ENCODE data around the gene BAD.

Gene BAD

DNA sequence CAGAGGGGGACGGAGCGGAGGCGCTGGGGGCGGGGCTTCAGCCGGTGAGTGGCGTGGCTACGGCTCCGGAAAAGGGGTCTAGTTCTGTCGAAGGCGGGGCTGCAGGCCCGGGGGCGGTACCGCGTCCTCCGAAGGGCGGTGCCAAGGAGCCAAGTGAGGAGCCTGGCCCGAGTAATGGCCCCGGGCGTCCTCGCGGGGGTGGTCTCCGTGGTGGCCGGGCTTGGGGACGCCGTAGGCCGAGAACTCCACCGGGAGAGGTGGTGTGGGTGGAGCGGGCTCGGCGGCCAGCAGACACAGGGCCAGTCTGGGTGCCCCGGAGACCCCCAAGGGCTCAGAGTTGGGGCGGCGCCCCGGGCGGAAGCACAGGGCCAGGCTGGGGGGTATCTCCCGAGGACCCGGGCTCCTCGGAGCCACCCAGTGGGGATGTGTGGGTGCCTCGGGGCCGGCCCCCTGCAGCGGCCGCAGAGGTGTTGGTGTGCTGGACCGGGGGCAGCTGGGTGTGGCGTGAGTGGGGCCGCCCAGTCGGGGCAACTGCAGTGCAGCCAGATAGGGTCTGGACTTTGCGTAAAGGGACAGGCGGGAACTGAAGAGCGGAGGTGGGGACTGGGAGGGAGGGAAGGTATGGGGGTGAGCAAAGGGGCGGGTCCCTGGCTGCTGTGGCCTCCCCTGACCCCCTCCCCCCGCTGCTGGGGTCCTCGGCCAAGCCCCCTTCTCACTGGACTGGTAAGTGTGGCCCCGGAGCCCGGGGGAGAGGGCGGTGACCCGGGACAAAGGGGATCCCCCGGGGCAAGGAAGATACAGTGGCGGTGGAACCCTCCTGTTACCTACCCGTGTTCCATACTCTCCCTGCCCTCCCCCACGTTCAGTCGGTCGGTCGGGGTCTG, 42.7 kb downstream of the BAD start:
- DNase-seq, result no peak

DNA sequence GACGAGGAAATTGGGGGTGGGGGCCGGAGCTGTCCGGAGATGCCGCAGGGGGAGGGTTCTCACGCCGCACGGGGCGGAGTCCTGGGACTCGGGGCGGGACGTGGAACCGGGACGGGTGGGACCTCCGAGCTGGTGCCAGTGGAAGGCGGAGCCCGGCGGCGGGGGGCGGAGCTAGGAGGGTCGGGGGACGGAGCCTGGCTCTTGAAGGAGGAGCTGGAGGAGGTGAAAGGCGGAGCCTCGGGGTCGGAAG, 43.3 kb downstream of the BAD start:
- peak; percentile 100 for DNase-seq

DNA sequence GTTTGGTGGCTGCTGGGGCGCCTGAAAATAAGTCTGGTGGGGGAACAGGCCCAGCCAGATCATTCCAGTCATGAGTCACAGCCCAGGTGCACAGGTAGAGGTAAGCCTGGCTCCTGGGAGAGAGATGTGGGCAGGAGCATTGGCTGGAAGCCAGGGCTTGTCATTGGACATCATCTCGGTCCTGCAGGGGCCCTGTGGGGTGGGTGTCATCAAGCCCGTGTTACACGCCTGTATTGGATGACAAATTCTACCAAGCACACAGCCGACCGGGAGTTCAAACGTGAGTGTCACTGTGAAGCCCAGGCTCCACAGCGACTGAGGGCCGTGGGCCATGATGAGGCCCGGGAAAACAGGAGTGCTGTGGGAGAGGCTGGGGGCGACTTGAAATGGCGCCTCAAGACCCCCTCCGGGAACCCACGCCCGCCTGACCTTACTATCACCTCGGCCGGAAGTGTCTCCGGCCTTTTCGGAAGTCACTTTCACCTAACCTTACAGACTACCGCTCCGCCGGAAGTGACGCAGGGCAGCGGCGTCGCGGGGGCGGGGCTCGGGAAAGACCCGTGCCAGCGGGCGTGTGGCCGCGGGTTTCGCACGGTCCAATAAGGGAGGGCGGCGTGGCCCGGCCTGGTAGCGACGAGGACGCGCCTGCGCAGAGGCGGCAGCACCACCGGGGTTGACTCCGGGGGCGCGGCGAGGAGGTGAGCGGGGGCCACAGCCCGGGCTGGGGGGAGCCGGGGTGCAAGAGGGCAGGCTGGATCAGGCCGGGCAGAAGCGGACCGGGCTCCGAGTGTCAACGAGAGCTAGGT, 43.8 kb downstream of the BAD start, which contains the start of gene FKBP2:
FKBP2 (plus strand) TSS at position 661 of the 806 bp plus-strand sequence. CDS start 1,293 bp downstream, outside the sequence.
- DNase-seq, result peak; percentile 98

DNA sequence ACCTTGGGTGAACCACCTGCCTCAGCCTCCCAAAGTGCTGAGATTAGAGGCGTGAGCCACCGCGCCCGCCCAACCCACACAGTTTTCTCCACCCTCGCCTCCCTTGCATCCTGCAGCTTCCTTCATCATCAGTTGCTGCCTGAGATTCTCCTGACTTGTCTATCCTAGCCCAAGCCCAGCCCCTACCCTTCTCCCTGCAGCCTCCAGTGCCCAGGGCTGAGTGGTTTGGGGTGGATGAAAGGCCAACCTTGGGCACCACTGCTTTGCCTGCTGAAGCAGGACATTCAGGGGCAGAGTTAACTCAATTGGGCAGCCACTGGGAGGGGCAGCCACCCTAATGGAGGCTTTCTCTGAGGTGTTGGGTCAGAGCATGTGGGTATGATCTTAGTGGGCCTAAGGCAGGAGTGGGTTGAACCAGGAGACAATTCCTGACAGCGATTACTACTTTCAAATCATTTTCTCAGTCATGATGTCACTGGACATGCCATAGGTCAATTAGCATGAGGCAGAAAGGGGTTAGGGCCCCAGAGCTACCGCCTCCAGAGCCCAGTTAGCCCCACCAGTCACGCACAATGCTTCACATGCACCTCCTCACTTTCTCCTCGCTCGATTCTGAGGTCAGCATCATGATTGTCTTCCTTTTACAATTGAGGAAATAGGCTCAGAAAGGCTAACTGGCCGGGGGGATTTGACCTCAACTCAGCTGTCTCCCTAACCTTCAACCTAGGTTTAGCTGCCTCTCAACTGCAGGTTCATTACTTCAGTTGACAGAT, 44.6 kb downstream of the BAD start:
- DNase-seq, result no peak

DNA sequence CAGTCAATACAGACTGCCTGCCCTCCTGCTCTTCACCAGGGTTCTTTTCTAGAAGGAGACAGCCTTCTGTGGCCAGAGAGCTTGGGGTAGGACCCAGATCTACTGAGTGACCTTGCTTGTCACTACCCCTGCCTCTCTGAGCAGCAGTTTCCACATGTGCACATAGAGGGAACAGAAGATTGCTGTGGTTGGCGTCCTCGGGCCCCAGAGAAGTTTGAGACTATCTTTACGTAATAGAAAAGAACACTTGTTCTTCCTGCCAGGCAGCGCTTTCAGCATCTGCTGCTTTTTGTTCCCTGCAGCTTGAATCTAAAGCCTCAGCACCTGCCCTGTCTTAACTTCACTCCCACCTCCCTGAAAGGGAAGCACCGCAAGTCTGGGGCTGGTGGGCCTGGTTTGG, 45.5 kb downstream of the BAD start:
- DNase-seq, result no peak

DNA sequence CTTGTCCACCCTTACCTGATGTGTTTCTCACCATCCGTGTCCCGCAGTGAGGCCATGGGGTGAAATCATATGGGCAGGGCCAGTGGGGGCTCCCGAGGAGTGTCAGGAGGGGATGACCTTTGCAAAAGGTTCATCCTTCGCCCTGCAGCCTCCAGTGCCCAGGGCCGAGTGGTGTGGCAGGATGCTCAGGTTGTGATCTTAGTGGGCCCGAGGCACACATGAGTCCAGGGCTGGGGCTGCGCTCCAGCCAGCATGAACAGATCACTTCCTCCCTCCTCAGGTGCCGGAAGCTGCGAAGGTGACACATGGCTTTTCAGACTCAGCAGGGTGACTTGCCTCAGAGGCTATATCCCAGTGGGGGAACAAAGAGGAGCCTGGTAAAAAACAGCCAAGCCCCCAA, 46.4 kb downstream of the BAD start:
- no peak for DNase-seq

DNA sequence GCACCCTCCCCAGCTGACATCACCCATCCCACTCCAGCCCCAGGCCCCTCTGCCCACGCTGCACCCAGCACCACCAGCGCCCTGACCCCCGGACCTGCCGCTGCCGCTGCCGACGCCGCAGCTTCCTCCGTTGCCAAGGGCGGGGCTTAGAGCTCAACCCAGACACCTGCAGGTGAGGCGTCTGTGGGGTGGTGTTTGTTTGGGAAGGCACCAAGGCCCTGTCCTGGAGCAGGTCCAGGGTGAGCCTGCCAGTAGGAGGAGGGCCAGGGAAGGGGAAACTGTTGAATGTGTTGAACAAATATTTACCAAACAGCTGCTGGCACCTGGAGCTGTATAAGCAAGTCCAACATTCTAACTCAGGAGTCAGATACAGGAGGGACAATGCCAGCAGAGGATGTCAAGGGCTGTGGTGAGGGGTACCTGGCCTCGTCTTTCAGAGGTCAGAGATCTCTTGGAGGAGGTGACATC, 46.9 kb downstream of the BAD start:
- no peak for DNase-seq

DNA sequence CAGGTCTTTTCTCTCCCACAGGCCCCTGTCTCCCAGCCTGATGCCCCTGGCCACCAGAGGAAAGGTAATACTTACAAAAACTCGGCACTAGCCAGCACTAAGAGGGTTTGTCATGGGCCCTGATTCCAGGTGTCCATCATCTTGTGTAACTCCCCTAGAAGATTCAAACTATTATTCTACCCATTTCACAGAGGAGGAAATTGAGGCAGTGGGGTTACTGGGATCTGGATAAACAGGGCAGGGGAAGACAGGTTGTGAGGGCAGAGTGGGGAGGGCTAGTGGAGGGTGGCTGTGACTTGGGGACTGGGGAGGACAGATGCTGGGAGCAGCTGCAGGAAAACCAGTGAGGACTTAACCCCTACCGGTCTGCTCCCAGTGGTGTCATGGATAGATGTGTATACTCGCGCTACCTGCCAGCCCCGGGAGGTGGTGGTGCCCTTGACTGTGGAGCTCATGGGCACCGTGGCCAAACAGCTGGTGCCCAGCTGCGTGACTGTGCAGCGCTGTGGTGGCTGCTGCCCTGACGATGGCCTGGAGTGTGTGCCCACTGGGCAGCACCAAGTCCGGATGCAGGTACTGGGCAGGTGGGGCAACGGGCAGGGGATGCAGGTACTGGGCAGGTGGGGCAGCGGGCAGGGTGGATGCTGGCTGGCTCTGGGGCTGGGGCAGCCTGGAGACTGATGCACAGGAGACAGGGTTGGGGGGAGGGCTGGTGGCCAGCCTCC, 48.9 kb downstream of the BAD start:
- no peak for DNase-seq

DNA sequence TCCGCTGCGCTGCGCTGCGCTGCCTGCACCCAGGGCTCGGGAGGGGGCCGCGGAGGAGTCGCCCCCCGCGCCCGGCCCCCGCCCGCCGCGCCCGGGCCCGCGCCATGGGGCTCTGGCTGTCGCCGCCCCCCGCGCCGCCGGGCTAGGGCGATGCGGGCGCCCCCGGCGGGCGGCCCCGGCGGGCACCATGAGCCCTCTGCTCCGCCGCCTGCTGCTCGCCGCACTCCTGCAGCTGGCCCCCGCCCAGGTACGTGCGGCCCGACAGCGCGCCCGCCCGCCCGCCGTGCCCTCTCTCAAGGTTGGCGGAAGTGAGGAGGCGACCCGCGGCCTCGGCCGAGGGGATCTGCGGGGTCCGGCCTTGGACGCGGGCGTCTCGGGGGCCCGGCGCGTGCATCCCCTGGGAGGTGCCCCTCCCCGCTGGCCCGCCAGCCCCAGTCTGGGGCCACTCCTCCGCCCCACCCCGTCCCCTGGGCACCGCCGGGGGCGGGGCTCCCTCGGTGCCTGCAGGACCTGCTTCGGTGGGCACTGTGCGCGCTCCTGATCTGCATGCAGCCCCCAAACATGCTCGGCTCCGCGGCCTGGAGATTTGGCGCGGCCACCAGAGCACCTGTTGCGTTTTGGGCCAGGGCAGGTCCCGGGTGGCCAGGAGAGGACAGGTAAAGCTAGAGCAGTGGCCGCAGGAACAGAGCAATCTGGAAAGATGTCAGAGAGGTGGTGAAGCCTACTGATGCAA, 49.7 kb downstream of the BAD start:
- DNase-seq, result peak; percentile 35

DNA sequence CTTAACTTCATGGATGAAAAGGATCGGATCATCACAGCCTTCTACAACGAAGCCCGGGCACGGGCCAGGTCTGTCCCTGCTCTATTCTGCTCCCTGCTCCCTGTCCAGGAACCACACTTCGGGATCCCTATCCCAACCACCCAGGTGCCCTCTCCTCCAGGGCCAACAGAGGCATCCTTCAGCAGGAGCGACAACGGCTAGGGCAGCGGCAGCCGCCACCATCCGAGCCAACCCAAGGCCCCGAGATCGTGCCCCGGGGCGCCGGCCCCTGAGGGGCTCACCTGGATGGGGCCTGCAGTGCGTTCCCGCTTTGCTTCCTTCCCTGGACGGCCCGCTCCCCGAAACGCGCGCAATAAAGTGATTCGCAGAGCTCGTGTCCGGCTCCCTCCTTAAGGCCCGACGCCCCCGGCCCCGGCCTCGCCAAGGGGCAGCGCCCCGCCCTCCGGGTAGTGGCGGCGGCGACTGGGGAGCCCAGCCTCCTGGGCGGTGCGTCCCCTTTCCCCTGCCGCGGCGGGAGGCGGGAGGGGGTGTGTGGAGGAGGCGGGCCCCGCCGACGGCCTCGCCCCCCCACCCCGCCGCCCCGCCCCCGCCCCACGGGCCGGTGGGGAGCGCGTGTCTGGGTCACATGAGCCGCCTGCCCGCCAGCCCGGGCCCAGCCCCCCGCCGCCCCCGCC, 50.4 kb downstream of the BAD start, which contains the start of gene VEGFB:
VEGFB (plus strand) TSS at position 672 of the 674 bp plus-strand sequence. CDS start 250 bp downstream, outside the sequence.
- peak; percentile 64 for DNase-seq

DNA sequence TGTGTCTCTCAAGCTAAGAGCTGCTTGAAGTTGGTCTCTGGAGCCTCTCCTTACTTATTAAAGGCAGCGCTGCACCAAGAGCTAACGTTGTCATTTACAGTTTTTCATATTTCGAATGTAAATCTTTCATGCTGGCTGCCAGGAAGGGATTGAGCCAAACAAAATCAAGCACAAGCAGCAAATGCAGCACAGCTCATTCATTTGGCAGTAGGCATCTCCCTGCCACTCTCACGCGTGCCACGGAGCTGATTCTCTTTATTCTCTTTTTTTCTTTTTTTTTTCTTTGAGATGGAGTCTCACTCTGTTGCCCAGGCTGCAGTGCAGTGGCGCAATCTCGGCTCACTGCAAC, 51.5 kb downstream of the BAD start:
- no peak for DNase-seq

DNA sequence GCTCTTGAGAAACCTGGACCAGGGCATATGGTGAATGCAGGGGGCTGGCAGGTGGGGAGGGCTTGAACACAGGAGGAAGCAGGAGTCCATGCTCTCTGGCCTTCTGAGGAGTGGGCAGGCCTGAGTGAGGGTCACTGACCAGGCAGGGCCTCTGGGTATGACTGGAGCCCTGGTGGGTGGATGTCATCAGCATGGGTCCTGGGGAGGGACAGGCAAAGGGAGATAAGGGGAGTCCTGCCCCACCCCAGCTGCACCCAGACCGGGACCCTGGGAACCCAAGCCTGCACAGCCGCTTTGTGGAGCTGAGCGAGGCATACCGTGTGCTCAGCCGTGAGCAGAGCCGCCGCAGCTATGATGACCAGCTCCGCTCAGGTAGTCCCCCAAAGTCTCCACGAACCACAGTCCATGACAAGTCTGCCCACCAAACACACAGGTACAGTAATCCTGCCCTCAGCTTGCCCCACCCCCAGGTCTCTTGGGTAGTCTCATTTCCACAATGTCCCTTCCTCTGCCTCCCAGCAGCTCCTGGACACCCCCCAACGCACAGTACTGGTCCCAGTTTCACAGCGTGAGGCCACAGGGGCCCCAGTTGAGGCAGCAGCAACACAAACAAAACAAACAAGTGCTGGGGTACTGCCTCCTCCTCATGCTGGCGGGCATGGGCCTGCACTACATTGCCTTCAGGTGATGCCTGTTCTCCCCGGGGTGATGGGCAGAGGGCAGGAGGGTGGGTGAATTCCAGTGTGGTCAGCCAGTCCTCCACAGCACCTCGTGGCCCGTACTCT, 52.1 kb downstream of the BAD start:
- DNase-seq, result no peak

DNA sequence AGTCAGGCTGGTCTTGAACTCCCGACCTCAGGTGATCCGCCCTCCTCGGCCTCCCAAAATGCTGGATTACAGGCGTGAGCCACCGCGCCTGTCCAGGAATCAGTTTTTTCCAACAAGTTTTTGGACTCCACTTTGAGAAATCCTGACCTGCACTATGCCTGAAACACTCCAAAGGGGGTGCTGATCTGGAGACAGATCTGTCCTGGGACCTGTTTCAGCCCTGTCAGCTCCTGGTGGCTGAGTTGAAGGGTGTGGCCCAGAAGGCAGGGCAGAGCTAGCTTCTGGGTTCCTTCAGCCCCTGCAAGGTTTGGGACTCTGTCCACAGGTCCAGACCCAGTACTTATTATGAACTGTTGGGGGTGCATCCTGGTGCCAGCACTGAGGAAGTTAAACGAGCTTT, 52.9 kb downstream of the BAD start:
- DNase-seq, result no peak

DNA sequence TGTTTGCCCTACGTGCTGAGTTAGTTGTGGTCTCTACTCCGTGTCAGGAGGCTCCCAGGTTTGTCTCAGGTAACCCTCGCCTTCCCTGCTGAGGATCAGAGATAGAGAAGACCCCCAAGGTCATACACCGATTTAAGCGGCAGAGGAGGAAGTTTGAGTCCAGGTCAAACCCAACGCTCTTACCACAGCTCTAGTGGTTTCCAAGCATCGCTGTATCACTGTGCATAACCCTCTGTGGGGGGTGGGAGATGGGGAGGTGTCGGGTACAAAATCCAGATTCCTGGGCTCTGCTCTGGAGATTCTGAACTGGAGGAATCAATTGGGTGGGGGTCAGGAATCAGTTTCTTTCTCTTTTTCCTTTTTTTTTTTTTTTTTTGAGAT, 53.5 kb downstream of the BAD start:
- DNase-seq, result no peak

DNA sequence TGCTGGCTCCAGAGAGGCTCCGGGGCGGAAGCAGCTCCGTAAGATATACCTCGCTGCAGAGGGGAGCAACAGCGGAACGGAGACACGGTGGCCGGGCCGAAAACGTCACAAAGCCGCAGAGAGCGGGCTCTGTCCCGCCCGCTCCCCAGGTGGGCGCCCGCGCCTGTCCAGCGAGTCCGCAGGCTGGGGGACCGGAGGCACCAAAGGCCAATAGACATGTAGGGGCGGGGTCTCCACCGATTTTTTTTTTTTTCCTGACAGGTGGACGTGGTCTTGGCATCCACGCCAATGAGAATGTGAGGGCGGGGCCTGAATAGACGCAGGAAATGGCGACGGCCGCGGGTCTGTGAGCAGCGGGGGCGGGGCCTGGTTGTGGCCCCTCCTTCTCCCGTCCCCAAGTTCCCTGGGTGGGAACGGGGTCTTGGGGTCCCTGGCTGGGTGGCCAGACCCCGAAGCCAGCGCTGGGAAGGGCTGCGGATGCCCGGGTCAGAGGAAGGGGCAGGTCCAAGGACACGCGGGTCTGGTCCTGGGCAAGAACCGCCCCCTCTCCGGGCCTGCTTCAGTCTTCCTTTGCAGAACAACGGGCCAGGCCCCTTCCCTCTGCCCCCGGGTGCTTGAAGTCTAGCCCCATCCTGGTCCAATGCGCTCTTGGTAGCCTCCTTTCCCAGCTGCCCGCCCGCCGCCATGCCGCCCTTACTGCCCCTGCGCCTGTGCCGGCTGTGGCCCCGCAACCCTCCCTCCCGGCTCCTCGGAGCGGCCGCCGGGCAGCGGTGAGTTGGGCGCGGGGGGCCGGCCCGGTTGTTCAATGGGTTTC, 54.1 kb downstream of the BAD start, which contains the start of gene DNAJC4:
DNAJC4 (plus strand) TSS at position 378 of the 814 bp plus-strand sequence; CDS start at position 685, 307 bp downstream.
- peak; percentile 75 for DNase-seq

DNA sequence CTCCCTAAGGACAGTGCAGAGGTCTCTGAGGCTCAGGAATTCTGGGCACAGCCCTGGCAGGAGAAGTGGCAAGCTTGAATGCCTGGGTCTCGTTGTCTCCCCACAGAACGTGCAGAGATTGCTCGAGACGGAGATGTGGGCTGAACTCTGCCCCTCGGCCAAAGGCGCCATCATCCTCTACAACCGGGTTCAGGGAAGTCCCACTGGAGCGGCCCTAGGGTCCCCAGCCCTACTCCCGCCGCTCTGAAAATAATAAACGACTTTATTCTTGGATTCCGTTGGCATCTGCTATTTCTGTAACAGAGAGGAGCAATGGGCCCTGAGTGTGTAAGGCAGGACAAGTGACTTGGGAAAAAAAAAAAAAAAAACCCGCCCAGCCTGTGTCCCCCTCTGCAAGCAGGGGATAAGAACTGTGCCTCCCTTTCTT, 54.7 kb downstream of the BAD start:
- no peak for DNase-seq

DNA sequence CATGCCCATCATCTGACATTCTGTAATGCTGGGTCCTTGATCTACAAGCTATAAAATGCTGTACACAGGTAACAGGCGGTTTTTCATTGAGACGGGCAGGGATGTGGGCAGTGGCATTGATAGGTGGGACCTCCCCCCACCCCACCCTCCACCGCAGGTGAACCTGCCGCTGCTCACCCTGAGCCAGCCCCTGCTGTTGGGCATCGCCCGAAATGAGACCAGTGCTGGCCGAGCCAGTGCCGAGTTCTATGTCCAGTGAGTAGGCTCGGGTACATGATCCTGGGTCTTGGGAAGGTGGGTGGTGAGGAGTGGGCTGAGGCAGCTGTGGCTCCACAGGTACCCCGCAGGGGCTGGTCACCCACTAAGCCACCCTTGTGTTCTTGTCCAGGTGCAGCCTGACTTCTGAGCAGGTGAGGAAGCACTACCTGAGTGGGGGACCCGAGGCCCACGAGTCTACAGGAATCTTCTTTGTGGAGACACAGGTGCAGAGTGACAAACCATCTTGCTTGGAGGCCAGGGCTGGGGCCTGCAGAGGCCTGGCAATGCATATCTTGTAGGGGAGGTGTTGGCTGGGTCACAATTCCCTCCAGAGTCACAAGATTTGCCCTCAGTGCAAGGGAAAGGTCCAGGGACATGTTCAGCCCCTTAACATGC, 55.2 kb downstream of the BAD start:
- DNase-seq, result no peak

DNA sequence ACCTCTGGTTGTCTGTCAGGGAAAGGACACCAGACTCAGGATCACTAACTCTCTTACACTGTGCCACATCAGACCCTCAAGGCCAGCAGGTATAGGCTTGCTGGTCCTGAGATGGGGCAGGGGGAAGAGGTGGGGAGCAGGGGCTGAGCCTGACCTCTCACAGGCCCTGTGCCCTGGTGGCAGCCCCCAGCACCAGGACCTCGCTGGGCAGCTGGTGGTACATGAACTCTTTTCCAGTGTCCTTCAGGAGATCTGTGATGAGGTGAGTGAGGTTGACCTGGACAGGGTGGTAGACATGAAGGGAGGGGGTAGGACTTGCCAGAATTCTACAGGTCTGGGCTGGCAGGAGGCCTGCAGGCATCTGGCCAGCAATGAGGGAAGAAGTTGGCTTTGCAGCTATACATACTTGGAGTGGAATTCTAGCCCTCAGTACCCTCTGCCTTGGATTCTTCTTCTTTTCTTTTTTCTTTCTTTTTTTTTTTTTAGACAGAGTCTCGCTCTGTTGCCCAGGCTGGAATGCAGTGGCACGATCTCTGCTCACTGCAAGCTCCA, 57.0 kb downstream of the BAD start:
- no peak for DNase-seq

Data from activated CD4-positive, alpha-beta T cell treated with anti-CD3 and anti-CD28 coated beads for 1 hour (primary cell).